Erythroblast (primary cell): ENCODE data around the gene MGAT4A.
A peak's percentile ranks its signal among the peaks of the same experiment; 100 is the strongest.
"Not testable (repeated sequence)": the region's sequence is repeated elsewhere in the genome, so short reads cannot be mapped to it uniquely, and the experiment has no call there.

ENCODE experiments used
- DNase-seq, 2 experiments: peaks; one replicate each; lab custom pipeline; 2025; lab: John Stamatoyannopoulos, UW
- GATA1 ChIP-seq: IDR thresholded peaks from 2 replicates; pipeline ENCODE4 v1.6.1; 2011; ENCODE audit warnings: low read depth, mild to moderate bottlenecking, control low read depth, low read length, moderate library complexity
- POLR2A ChIP-seq: IDR thresholded peaks from 2 replicates; pipeline ENCODE4 v1.6.1; 2011; ENCODE audit warnings: mild to moderate bottlenecking, low read length

Gene MGAT4A

GRCh38 chr2:98692090-98693054, 38.6 kb downstream of the MGAT4A start:
- DNase-seq: no peak

GRCh38 chr2:98691303-98691702, 39.6 kb downstream of the MGAT4A start:
- no peak for DNase-seq
- TF ChIP-seq POLR2A (no peak), GATA1 (no peak)

More at GRCh38 chr2:98692090-98693054, 38.6 kb downstream of the MGAT4A start:
- TF ChIP-seq GATA1 (no peak), POLR2A (no peak)

DNA sequence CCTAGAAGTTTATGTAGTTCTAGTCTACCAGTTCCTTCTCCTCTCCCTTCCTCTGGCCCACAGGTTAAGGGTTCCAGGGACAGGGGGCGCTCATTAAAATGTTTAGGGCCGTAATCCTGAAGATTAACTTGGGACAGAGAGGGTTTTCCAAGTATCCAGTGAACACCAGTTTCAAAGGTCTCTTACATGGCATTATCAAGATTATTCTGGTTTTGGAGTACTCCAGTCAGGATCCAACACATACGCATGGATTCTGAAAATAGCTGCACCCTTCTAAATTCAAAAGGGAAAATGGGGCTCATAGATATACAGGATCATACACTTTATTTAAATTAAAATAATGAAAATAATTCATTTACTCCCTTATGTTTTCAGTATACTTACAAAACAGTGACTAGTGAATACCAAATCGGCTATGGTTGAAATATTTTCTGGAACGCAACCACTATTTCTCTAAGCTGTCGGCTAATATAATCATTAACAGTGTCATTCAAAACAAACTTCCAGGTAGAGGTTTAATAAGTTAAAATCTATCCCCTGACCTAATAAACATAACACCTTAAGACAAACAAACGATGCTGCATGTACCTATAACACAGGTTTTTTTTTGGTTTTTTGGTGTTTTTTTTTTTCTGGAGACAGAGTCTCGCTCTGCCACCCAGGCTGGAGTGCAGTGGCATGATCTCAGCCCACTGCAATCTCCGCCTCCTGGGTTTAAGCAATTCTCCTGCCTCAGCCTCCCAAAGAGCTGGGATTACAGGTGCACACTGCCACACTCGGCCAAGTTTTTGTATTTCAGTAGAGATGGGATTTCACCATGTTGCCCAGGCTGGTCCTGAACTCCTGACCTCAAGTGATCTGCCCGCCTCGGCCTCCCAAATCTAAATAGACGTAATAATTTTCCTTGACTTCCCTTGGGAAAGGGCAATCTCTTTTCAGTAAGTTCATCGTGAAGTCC, 44.7 kb downstream of the MGAT4A start:
- no peak for DNase-seq
- TF ChIP-seq POLR2A: no peak
- TF ChIP-seq GATA1: no peak

DNA sequence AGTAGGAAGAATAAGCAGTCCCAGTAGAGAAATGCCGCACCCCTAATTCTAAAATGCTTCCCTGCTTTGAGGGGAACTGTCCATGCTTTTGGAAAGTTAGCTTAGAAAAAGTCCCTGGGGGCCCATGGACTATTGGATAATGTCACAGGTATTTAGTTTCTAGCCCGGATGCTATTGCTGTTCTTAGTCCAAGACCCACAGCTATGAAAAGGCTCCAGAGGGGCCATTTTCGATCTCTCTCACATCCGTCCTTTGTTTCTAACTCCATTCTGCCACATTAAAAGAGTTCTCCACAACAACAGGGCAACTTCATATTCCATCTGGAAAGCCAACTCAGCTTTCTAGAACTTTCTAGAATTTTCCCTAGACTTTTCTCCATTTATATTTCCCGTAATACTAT, 47.2 kb downstream of the MGAT4A start:
- DNase-seq: no peak
- TF ChIP-seq GATA1 (no peak), POLR2A (no peak)

DNA sequence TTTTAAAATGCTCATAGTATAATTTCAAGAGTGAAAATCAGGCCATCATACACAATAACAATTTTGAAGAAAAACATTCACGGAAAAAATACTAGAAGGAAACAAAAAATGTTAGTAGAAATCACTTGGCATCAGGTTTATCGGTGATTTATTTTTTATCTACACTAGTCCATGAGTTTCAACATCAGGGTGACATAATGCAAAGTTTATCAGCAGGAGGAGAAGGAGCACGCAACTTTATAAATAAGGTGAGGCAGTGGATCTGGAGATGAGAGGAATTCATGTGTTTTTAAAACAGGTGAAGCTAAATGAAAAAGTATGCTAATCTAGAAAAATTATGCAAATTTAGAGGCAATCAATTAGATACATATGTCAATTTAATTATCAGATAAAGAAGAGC, 54.2 kb downstream of the MGAT4A start:
- TF ChIP-seq POLR2A (no peak), GATA1 (no peak)
- no peak for DNase-seq

GRCh38 chr2:98674233-98674964, 56.5 kb downstream of the MGAT4A start:
- no peak for DNase-seq
- no peak for TF ChIP-seq POLR2A
- no peak for TF ChIP-seq GATA1

- TF ChIP-seq GATA1 (no peak), POLR2A (no peak)
These were observed 61.3 kb downstream of the MGAT4A start for GRCh38 chr2:98669675-98670074.

DNA sequence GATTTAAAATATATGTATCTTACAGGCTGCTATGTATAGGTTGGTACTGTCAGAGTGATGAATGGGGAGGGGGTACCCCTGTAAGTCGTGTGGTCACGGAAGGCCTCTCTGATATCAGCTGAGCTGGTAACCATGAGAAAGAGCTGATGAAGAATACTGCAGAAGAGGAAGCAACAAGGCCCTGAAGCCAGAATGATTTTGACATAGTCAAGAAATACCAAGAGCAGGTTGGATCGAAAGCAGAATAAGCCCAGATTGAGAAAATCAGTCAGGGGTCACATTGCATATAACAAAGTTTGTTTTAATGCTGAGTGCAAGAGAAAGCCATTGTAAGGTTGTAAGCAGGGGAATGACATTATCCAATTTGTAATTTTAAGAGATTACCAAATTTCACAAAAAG, 65.3 kb downstream of the MGAT4A start:
- no peak for TF ChIP-seq GATA1
- TF ChIP-seq POLR2A: no peak
- no peak for DNase-seq

More at GRCh38 chr2:98669675-98670074, 61.3 kb downstream of the MGAT4A start:
- no peak for DNase-seq

GRCh38 chr2:98664323-98664722, 66.6 kb downstream of the MGAT4A start:
- DNase-seq: peak in 1 of 2 experiments; percentile 7
- TF ChIP-seq GATA1 (no peak), POLR2A (no peak)

DNA sequence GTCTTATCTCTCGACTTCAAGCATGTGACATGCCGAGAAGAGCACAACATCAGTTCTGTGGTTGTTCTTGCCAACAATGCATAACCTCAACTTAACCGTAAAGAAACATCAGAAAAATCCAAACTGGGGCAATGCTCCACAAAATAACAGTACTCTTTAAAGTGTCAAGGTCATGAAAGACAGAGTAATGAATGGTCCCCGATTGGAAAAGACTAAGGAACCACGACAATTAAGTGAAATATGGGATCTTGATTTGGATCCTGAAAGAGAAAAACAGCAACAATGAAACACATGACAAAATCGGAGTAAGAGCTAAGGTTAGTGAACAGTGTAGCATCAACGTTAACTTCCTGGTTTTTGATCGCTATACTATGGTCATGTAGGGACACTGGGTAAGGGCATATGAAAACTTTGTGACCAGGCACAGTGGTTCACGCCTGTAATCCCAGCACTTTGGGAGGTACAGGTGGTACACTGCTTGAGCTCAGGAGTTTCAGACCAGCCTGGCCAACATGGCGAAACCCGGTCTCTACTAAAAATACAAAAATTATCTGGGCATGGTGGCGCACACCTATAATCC, 67.3 kb downstream of the MGAT4A start:
- TF ChIP-seq POLR2A (no peak), GATA1 (no peak)
- no peak for DNase-seq

- DNase-seq: not testable (repeated sequence)
These were observed 71.5 kb downstream of the MGAT4A start for GRCh38 chr2:98659491-98659840.

DNA sequence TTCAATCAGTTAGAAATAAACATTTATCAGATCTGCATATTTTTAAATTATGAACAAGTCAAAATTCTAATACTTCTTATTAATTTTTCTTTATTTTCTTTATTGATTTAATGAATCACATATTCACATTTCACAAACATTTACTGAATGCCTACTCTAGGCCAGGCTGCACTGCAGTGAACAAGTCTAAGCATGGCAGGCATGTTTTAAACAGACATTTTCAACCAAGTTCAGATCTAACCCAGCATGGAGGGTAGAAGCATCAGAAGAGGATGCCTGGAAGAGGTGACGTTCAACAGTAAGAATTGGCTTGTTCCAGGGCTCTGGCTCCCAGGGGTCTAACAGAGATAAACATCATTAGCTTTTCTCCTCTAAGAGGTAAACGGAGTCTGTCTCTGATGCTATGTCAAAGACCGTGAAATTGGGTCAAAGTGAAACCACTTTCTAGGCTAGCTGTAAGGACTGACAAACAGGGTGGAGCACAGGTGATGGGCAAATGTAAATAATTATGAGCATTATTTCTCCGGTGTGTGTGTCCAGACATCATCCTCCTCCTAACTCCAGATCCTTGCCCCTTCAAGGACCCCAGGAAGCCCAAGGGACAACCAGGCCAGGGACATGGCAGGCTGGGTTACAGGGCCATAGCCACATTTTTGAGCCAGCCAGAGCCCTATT, 72.0 kb downstream of the MGAT4A start:
- no peak for DNase-seq
- TF ChIP-seq POLR2A: no peak
- TF ChIP-seq GATA1: no peak
